Islet precursor cell (in vitro differentiated cells): ENCODE measurements around the gene CCDC187.

Experiments used
- DNase-seq: peaks from one replicate; pipeline ENCODE4 v3.0.0-alpha.2; 2018

Gene CCDC187

DNA sequence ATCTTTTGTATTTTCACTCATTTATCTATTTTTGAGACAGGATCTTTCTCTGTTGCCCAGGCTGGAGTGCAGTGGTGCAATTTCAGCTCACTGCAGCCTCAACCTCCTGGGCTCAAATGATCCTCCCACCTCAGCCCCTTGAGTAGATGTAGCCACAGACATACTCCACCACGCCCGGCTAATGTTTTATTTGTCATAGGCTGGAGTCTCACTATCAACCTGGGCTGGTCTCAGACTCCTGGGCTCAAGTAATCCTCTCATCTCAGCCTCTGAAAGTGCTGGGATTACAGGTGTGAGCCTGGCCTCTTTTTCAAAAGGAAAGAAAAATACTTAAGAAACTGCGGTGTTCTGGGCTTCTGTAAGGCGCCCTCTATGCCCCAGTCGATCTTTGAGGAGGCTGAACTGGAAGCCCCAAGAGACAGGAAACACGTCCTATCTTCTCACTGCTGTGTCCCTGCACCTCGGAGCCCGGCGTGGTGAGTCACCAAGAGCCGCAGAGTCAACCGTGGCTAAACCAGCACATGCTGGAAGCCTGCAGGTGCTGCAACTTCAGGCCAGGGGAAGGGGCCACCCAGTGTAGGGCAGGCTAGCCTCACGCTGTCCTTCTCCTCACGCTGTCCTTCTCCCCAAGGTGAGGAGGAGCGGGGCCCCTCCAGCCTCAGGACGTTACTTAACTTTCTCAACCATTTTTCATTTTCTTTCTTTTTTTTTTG is 83.7 kb downstream of the CCDC187 start:
- DNase-seq = peak; percentile 84

DNA sequence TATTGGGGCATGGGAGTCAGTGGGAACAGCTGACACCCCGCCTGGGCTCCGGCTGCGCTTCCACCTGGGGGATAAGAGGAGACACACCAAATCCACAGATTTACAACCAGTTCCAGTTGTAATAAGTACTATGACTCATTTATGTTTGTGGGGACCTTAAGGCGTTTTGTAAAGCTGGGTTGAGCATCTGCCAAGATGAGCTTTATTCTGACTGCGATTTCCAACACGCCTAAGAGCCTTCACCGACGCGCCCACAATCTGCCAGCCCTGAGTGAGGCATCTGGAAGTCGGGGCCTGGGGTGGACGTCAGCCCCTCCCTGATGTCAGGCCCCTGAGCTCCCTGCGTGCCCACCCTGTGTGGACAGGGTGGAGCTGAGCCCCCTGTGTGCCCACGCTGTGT is 84.6 kb downstream of the CCDC187 start:
- DNase-seq = no peak

DNA sequence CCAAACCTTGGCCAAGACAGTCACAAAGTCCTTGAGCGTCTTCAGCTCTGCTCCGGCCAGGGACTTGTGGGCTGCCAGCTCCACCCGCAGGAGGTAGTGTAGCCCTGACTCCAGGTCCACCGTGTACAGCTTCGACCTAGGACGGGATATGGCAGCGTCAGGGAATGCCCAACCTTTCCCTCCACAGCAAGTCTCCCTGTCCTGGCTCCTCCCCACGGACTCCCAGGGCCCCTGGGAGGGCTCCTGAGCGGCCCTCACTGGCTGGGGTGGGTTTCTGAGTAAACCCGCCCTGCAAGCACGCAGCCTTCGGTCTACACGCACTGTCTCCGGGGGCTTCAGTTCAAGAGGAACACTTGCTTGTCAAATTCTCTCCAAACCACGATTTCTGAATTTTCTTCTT is 85.2 kb downstream of the CCDC187 start:
- DNase-seq = no peak

DNA sequence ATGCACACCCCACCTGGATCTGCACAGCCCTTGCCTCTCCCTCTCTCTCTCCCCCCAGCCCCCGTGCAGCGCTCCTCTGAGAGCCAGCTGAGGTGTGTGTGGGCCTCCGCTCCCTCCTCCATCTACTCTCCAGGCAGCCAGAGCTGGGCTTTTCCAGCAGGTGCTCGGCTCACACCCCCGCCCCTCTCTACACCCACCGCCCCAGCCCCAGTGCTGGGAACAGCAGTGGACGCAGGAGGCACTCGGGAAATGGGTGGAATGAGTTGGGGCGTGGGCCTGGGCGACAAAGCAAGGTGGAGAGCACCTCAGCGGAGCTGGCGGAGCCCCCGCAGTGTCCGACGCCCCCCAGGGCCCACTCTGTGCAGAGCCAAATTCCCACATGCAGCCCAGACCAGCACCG is 85.6 kb downstream of the CCDC187 start:
- DNase-seq = no peak

DNA sequence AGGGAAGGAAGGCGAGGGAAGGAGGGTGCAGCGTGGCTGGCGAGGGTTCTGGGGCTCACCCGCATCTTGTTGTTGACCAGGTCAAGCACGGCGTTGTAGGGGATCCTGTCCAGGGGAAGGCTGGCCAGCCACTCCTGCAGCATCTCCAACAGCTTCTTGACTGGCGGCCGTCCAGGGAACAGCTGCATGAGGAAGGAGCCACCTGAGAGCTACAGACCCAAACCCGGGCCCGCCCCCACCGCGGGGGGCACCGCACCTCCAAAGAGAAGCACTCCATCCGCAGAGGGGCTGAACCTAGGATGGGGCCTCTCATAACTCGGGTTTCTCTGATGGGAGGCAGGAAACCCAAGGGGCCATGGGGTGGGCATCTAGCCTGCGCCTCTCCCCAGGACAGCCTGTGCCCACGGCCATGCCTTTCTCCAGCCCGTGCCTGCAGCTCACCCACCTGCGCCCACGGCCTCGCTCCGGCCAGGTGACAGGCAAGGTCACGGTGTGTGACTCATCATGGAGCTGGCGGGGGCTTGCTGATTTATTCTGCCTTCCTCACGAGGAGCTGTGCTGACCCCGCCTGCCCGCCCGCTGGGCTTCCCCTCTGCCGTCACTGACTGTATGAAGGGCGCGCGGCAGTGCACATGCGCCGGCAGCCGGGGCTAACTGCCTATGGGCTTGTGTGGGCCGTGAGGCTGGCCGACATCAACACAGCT is 87.2 kb downstream of the CCDC187 start:
- DNase-seq = no peak

DNA sequence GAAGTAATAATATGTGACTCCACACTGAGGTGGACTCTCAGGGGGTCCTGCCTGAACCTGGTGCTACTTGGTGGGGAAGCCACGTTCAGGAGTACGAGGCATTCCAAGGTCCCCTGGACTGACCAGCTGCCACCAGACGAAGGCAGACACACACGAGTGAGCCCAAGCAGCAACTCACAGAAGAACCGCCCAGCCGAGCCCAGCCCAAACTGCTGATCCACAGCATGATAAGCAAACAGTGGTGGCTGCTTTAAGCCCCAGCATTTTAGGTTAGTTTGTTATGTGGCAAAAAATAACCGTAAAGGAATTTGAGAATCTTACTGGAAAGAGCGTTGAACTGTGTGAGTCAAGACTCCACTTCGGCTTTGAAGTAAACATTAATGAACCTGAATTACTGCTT is 90.2 kb downstream of the CCDC187 start:
- no peak for DNase-seq

DNA sequence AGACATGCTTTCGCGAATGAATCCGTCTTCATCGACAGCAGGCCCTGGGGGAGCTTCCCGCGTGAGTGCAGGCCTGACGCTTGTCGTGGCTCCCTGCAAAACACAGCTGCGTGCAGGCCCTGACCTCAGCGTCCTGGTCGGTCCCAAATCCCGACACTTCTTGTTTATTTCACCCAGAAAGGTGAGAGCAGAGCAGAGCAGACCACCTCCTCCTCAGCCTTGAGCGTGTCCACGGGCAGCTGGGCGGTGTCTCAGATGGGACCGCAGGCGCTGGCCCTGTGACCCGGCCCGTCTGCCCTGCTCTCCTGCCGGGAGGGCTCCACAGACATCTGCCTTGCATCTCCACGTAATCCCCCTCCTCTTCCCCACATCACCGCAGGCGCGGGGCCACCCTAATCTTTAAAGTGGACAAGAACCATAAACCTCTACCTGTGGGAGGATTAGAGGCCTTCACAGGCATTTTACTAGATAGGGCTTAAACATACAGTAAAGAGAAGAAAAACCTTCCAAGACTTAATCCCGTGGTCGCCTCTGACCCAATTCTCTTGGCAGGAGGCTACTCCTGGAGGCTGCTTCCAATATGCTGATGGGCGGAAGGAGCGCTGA is 91.4 kb downstream of the CCDC187 start:
- no peak for DNase-seq

DNA sequence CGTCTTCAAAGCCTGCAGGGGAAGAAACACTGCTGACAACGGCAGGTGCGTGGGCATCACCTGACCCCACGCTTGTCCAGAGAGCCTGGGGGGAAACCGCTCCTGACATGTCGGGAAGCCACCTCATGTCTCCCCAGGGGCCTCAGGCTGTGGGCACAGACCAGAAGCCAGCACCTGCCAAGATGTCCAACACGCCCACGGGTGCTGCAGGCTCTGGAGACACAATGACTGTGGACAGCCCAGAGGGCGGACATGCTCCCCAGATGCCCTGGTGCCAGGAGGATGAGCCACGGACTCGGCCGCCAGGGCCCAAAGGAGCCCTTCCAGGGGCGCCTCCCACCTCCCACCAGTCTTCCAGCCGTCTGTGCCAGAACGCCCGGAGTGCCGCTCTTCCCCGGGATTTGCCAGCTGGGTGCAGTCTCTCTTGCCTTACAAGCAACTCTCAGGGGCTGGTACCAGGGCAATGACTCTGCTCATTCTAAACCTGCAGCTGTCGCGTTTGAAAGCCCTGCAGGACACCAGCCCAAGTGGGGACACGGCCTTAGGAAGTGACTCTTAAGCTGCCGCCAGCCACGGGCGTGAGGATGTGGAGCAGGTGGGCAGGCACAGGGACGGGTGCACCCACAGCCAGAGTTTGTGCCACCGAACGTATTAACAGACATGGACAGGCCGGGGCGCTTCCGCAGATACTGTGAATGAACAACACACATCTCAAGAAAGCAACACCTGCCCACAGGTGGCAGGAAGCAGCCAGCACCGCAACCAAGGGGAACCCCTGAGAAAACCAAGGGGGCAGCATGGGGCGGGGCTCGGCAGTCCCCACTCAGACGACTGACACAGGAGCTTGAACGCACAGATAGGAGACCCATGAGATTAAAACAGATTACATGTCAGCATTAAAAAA is 92.2 kb downstream of the CCDC187 start:
- no peak for DNase-seq

DNA sequence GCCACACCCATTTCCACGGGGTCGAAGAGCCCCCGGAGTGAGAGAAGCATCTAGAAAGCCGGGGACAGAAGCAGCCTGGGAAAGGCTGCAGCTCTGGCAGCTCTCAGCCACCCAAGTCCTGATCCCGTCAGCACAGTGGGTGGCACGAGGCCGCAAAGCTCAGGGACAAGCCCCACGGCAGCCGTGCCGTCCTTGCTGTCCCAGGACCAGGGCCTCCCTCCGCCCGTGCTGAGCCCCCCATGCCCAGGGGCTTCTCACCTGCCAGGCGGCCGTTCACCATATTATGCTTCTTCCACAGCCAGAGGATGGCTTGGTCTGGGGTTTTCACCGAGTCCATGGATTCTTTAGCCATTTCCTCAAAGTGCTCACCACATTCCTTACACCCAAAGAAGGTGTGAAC is 92.9 kb downstream of the CCDC187 start:
- DNase-seq = no peak

DNA sequence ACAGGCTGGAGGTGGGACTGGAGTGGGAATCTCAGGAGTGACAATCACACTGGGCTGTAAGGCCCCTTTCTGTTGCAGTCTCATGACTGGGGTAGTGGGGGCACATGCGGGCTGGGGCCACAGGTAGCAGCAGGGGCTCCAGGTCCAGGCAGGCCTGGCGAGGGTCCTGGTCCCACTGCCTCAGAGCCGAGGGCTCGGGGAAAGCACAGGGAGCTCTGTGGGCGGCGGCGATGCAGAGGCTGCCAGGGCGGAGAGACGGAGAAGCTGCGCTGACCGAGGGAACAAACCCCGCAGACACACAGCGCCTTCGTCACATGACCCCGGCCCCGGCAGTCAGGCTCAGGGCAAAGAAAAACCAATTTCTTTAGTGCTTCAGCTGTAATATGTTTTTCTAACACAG is 93.6 kb downstream of the CCDC187 start:
- no peak for DNase-seq

DNA sequence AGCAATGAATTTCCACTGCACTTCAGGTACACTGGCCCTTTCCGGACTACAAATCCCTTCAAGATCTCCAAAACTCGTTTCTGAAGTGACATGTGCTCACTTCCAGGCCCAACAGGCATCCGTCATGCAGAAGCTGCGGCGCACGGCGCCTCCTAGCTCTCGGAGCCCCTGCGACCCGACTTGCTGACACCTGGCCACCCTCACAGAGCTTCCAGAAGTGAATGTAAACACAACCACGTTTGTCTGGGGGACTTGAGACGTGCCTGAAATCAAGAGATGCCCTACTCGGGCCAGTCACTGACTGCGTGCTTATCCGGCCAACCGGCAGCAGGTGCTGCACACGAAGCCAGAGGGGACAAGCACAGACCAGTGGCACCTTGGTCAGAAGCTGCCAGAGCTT is 94.1 kb downstream of the CCDC187 start:
- DNase-seq = no peak

DNA sequence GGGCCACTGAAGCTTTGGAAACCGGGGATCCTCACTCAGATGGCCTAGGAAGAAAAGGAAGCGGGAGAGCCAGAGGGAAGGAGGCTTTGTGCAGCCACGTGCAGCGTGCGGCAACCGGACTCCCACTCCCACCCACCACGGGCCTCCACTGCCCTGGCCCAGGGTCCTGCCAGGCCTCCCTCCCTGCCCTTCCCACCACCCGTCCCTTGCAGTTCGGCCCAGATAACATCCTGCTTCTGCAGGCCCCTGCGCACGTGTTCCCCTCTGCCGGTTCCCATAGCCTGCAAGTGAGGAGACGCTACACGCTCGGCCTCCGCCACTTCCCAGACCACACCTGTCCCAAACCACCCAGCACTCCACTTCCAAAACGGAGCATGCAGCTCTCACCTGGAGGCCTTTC is 94.7 kb downstream of the CCDC187 start:
- DNase-seq = no peak

DNA sequence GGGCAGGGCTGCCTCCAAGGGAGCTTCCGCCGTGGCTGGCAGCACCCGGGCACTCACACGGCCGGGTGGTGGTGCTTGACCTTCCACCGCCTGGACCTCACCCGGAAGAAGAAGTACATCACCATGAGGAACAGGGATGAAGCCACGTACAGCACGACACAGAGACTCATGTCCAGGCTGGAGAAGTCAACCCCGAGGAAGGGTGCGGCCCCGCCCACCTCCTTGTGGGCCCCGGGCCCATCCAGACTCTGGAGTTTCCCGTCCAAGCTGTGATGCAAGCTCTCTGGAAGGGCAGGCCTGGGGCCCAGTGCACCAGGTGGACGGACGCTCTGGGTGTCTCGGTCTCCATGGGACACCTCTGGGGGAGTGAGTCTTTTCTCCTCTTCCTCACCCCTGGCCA is 95.2 kb downstream of the CCDC187 start:
- no peak for DNase-seq

DNA sequence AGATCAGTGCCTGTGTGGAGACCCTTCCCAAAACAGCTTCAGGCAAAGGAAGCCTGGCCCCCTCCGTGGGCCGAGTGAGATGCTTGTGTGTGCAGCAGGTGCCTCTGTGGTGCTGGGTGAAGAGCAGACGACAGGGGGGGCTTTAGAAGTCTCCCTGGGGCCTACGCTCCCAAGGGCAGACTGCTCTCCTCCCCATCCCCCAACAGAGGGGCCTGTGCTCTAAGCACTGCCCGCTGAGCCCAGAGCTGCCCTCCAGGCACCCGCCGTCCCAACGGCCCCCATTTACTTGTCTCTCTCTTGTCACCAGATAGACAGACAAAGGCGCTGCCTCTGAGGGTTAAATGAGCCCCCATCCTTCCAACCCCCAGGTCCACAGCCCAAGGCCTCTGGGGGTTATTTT is 96.3 kb downstream of the CCDC187 start:
- DNase-seq = no peak

DNA sequence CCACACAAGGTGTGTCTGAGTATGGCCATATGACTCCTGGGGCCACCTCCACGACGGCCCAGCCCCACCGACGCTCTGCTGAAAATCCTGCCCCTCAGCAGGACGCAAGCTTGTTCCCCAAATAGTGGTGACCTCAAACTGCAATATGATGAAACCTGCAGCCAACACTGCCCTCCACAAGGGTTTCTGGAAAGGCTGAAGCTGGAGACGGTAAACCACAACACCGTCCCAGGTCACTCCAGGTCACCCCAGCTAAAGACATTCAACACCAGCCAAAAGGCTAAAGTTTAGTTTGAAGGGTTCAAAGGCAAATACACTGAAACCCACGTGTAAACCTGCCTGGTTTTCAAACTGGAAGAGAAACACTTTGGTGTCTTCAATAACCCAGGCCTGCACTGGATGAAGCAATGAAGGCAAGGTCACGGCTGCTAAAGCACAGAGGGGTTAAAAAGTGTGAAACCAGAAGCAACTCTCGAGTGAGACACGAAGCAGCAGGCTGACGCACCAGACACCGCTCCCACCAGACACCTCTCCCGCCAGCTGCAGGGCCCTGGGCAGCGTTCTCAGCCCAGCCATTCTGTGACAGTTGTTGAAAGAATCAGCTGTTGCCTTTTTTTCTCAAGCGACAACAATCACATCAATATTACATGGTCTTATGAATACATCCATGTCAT is 97.2 kb downstream of the CCDC187 start:
- DNase-seq = no peak

DNA sequence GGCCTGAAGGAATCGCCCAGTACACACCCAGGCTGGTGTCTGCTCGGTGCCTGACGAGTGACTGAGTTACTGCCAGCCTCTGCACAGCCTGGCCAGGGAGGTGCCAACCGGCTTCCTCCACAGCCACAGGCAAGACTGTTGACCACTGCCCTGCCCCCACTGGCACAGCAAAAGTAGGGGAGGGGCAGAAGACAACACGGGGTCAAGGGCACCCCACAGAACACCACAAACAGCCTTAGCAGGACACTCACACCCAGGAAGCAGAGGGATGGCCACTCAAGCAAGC is 98.2 kb downstream of the CCDC187 start:
- DNase-seq = no peak

DNA sequence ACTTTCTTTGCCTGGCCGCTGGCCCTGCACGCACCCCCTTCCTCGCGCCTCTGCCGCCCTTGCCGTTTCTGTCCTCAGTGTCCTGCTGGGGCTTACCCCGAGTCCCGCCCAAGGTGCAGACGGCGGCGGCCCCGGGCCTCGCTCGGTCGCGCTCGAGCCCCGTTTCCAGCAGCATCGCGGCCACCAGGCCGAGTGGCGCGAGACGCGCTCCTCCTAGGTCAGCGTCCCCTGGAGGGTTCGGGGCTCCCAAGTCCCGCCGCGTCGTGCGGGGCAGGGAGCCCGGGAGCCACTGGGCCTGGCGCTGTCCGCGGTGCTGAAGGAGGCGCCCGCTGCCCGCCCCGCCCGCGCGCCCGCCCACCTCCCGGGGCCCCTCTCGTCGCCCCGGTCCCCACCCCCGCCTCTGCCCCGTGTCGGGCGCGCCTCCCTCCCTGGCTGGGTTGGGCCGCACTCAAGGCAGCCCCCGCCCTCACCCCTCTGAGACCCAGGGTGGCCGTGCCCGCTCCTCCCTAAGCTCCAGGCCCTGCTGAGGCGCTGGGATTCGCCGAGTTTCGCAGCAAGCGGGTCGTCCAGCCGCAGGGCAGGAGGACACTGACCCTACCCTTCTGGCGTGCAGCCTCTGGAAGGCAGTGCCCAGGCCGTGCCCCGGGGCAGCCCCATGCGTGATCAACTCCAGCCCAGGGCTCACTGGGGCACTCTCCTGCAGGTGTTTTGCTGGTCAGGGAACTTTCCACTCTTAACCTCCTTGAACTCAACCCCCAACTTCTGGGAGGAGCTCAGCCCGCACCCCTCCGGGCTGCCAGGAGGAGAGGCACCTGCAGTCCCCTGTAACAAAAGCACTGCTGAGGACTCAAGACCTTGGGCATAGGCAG is 98.8 kb downstream of the CCDC187 start, which contains the start of gene LHX3:
Gene LHX3, minus strand, starts transcription at position 291 of the 869 bp plus-strand sequence. Its CDS starts 116 bp downstream, at position 175.
- peak; percentile 75 for DNase-seq

DNA sequence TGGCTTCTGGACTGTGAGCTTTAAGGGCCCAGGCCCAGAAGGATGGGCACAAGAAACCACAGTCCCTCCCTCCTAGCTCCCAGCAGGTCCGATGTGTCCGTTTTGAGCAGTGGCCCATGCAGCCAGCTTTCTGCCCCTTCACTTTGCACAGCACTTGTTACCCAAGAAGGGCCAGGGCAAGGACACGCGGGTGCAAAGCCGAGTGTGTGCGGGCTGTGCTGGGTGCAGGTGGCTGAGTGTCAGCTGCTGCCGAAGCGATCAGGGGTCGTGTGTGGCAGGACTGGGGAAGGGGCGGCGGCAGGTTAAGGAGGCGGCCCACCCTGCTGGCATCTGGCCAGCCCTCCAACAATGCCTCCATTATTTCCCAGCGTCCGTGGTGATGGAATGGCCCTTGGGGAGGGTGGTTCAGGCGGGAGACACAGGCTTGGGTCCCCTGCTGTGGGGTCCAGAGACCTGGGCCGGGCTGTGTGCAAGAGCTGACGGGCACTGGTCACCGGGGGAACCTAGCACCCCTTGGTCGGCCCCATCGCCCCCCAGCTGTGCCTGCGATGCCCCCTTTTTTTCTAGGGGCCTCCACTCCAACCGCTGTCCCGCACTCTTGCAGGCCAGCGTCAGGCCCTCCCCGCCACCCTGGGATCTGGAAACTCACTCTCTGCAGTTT is 99.6 kb downstream of the CCDC187 start:
- DNase-seq = no peak

DNA sequence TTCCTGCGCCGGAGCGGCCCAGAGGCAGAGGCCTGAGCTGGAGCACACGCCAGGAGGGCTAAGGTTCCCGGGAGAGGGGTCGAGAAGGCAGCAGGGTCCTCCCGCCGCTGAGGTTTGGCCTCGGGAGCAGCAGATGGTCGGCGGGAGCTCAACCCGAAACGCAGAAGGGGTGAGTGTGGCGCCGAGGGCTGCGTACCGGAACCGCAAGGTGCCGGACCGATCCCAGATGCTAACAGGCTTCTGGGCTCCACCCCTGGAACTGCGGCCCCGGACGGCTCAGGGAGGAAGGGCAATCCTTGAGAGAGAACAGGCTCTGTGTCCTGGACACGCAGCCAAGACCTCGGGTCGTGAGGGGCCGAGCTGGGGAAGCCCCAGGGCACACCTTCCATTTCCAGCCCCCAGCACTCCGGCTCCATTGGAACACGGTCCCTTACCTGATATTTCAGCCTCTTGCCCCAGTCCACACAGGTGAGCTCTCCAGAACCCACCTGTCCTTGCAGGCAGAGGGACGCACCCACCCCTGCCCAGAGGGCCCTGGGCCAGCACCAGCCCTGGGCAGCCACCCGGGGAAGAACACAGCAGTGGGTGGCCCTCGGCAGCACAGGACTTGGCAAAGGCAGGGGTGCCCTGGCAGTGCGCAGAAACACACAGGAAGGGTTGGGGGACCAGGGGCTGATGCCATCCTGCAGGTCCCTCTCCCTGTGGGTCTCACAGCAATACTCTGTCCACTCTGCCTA is 100.3 kb downstream of the CCDC187 start:
- DNase-seq = no peak
